Ishikawa (cell line): Measurements from ENCODE around the gene MEPCE.

Experiments
- CEBPB ChIP-seq: IDR thresholded peaks from 2 replicates; pipeline ENCODE4 v1.6.1; 2012
- EGR1 ChIP-seq: IDR thresholded peaks from 2 replicates; pipeline ENCODE4 v1.6.1; 2012
- EP300 ChIP-seq: IDR thresholded peaks from 2 replicates; pipeline ENCODE4 v1.6.1; 2012; ENCODE audit warnings: borderline replicate concordance
- FOXM1 ChIP-seq: IDR thresholded peaks from 2 replicates; pipeline ENCODE4 v1.6.1; 2012; ENCODE audit warnings: low read depth, borderline replicate concordance
- TAF1 ChIP-seq: IDR thresholded peaks from 2 replicates; pipeline ENCODE4 v1.6.1; 2012; ENCODE audit warnings: low read depth, mild to moderate bottlenecking
- TCF12 ChIP-seq: IDR thresholded peaks from 2 replicates; pipeline ENCODE4 v1.6.1; 2012; ENCODE audit warnings: low read depth
- TEAD4 ChIP-seq: IDR thresholded peaks from 2 replicates; pipeline ENCODE4 v1.6.1; 2012
- YY1 ChIP-seq: IDR thresholded peaks from 2 replicates; pipeline ENCODE4 v1.6.1; 2012; ENCODE audit warnings: low read depth
- TF ChIP-seq, protein P1 (sequence below): IDR thresholded peaks from 2 replicates; pipeline ENCODE4 v1.6.1; 2012
- TF ChIP-seq, protein P2 (sequence below): IDR thresholded peaks from 2 replicates; pipeline ENCODE4 v1.6.1; 2012; ENCODE audit warnings: low read depth, mild to moderate bottlenecking

DNA sequence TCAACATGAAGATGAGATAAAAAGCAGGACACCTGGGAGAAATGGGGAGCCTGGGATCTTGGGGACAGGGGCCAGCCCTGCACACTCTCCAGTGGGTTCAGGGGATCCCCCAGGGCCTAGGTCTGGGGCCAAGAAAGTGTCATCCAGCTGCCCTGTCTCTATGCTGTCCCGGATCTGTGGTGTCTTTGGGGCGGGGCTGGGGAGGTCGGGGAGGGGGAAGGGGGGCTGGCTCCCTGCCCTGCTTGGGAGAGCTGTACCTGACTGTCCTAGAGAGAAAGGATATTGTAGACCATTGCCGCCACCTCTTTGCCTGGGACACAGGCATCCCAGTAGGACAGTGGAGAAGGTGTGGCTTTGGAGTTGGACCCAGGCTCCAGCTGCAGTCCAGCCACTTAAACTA, 41.4 kb downstream of the MEPCE start:
- TF ChIP-seq, protein P1, sequence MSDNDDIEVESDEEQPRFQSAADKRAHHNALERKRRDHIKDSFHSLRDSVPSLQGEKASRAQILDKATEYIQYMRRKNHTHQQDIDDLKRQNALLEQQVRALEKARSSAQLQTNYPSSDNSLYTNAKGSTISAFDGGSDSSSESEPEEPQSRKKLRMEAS = no peak
- TF ChIP-seq EP300 (no peak), TCF12 (no peak), CEBPB (no peak), EGR1 (no peak), TAF1 (no peak), TEAD4 (no peak), YY1 (no peak), FOXM1 (no peak)
- TF ChIP-seq, protein P2, sequence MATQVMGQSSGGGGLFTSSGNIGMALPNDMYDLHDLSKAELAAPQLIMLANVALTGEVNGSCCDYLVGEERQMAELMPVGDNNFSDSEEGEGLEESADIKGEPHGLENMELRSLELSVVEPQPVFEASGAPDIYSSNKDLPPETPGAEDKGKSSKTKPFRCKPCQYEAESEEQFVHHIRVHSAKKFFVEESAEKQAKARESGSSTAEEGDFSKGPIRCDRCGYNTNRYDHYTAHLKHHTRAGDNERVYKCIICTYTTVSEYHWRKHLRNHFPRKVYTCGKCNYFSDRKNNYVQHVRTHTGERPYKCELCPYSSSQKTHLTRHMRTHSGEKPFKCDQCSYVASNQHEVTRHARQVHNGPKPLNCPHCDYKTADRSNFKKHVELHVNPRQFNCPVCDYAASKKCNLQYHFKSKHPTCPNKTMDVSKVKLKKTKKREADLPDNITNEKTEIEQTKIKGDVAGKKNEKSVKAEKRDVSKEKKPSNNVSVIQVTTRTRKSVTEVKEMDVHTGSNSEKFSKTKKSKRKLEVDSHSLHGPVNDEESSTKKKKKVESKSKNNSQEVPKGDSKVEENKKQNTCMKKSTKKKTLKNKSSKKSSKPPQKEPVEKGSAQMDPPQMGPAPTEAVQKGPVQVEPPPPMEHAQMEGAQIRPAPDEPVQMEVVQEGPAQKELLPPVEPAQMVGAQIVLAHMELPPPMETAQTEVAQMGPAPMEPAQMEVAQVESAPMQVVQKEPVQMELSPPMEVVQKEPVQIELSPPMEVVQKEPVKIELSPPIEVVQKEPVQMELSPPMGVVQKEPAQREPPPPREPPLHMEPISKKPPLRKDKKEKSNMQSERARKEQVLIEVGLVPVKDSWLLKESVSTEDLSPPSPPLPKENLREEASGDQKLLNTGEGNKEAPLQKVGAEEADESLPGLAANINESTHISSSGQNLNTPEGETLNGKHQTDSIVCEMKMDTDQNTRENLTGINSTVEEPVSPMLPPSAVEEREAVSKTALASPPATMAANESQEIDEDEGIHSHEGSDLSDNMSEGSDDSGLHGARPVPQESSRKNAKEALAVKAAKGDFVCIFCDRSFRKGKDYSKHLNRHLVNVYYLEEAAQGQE = no peak
